Activated CD4-positive, alpha-beta T cell treated with anti-CD3 and anti-CD28 coated beads for 36 hours (primary cell): ENCODE results near the gene STRN4. TPM values are rescaled to one million over a fixed set of nuclear protein-coding genes. Genes with fewer than 3 reads are reported as not detected.
A peak's percentile ranks its signal among the peaks of the same experiment; 100 is the strongest.

Source experiments
- ATAC-seq: fragments of 200-7000 bp; cut with Tn5 transposase; one replicate; pipeline ENCODE4 v1.10.0; 2021; ENCODE audit warnings: mild to moderate bottlenecking, moderate library complexity
- CTCF ChIA-PET: fragments of 350-600 bp; sonication (Branson Sonifier 250); formaldehyde crosslinking; loops from one replicate; lab custom pipeline; 2021; ENCODE audit warnings: antibody characterized with exemption; lab: Charles Lee
- POLR2A ChIA-PET: fragments of 350-600 bp; sonication (Branson Sonifier 250); formaldehyde crosslinking; loops from one replicate; lab custom pipeline; 2021; ENCODE audit warnings: antibody characterized with exemption, inconsistent platforms; lab: Charles Lee
- DNase-seq: peaks from one replicate; pipeline ENCODE4 v3.0.0-alpha.2; 2020
- H3K27ac Mint-ChIP-seq: one replicate; pipeline ENCODE4 v1.8.0; 2021; ENCODE audit warnings: mixed read lengths
- H3K27me3 Mint-ChIP-seq: one replicate; pipeline ENCODE4 v1.8.0; 2021; ENCODE audit warnings: mixed read lengths
- H3K36me3 Mint-ChIP-seq: one replicate; pipeline ENCODE4 v1.8.0; 2021; ENCODE audit warnings: low read depth, mixed read lengths
- H3K4me1 Mint-ChIP-seq: one replicate; pipeline ENCODE4 v1.8.0; 2021; ENCODE audit warnings: mixed read lengths
- H3K4me3 Mint-ChIP-seq: one replicate; pipeline ENCODE4 v1.8.0; 2021; ENCODE audit warnings: mild to moderate bottlenecking, moderate library complexity, mixed read lengths
- H3K9me3 Mint-ChIP-seq: one replicate; pipeline ENCODE4 v1.8.0; 2021; ENCODE audit warnings: low read depth, mixed read lengths
- intact Hi-C, 2 experiments: fragments of 100-400 bp; cut with DNase I in 1 of 2; cut with micrococcal nuclease in 1 of 2; formaldehyde crosslinking; loops; one replicate each; pipeline versions ENCODE4 v1.14.2 to v1.15.1; 2022 to 2024; cut with DNase I, micrococcal nuclease
- total RNA-seq, 2 experiments: library from RNA; stranded (reverse); gene quantifications; one replicate each; pipeline ENCODE4 v1.2.3, GENCODE V29; 2021

Gene STRN4
- total RNA-seq, 2 experiments from 2014 or later: 56.4 to 56.8 TPM

- Mint-ChIP-seq H3K4me3 (no peak overlapping the region), H3K4me1 (peaks cover 18% of the 10 kb centered on the region), H3K27me3 (no peaks in the 10 kb centered on the region), H3K9me3 (no peaks in the 10 kb centered on the region), H3K36me3 (peaks cover 33% of the 10 kb centered on the region), H3K27ac (no peak overlapping the region)
- CTCF ChIA-PET: interaction anchor here (0.7 to 1.2 kb wide), 3 partner anchors 16 to 69 kb away, joined by 3 to 4 read pairs (median 3); no protein-coding TSS in a partner anchor
- peak; percentile 42 for DNase-seq
- POLR2A ChIA-PET: interaction anchor here (0.5 kb wide), 1 partner anchor 147 kb away, joined by 3 read pairs; no protein-coding TSS in a partner anchor
- ATAC-seq: no peak
- intact Hi-C loops: loop anchor here (5.0 to 10.0 kb wide), 2 partner anchors 37 to 634 kb away; partner anchors contain the start of genes DHX34 (in 1 of the 2), FKRP (in 1 of the 2) and STRN4 (in 1 of the 2)
Measured at GRCh38 chr19:46710687-46711086, 35.6 kb downstream of the STRN4 start.

GRCh38 chr19:46704379-46705076 is 41.7 kb downstream of the STRN4 start:
- intact Hi-C loops: loop anchor here (1.0 kb wide), 2 partner anchors 24 to 44 kb away; no protein-coding TSS in a partner anchor
- Mint-ChIP-seq H3K27ac (peak overlapping the region; percentile 67), H3K4me1 (peaks cover 6% of the 10 kb centered on the region), H3K27me3 (no peaks in the 10 kb centered on the region), H3K4me3 (no peak overlapping the region), H3K36me3 (peaks cover 42% of the 10 kb centered on the region), H3K9me3 (no peaks in the 10 kb centered on the region)
- peak; percentile 93 for DNase-seq
- ChIA-PET CTCF (interaction anchor here (0.6 to 5.8 kb wide), 23 partner anchors 8 to 1296 kb away, joined by 3 to 62 read pairs (median 4); partner anchors contain the start of gene MYPOP), POLR2A (no interaction called here)
- peak; percentile 90 for ATAC-seq

- intact Hi-C loops: no loop called here
- no peaks in the 10 kb centered on the region for H3K9me3 Mint-ChIP-seq
- no peak overlapping the region for H3K4me3 Mint-ChIP-seq
- no peaks in the 10 kb centered on the region for H3K27me3 Mint-ChIP-seq
- ChIA-PET POLR2A (no interaction called here), CTCF (no interaction called here)
- no peak overlapping the region for H3K27ac Mint-ChIP-seq
- no peak for DNase-seq
- H3K4me1 Mint-ChIP-seq: peaks cover 6% of the 10 kb centered on the region
- no peak for ATAC-seq
- H3K36me3 Mint-ChIP-seq: peaks cover 48% of the 10 kb centered on the region
Measured at GRCh38 chr19:46700704-46701103, 45.5 kb downstream of the STRN4 start.

- no peaks in the 10 kb centered on the region for H3K4me1 Mint-ChIP-seq
- ChIA-PET POLR2A (no interaction called here), CTCF (interaction anchor here (0.6 to 1.4 kb wide), 2 partner anchors 30 to 68 kb away, joined by 3 to 4 read pairs; no protein-coding TSS in a partner anchor)
- no peaks in the 10 kb centered on the region for H3K27me3 Mint-ChIP-seq
- H3K9me3 Mint-ChIP-seq: no peaks in the 10 kb centered on the region
- no peak for DNase-seq
- no peak overlapping the region for H3K4me3 Mint-ChIP-seq
- ATAC-seq: no peak
- H3K27ac Mint-ChIP-seq: no peak overlapping the region
- peaks cover 51% of the 10 kb centered on the region for H3K36me3 Mint-ChIP-seq
- intact Hi-C loops: no loop called here
Measured at GRCh38 chr19:46698395-46699321, 47.6 kb downstream of the STRN4 start.

GRCh38 chr19:46697204-46697960 is 48.9 kb downstream of the STRN4 start:
- no peak overlapping the region for H3K4me3 Mint-ChIP-seq
- H3K27me3 Mint-ChIP-seq: no peaks in the 10 kb centered on the region
- ChIA-PET POLR2A (interaction anchor here (0.8 kb wide), 1 partner anchor 17 kb away, joined by 4 read pairs; no protein-coding TSS in a partner anchor), CTCF (interaction anchor here (0.6 to 2.0 kb wide), 4 partner anchors 8 to 186 kb away, joined by 3 to 7 read pairs (median 5); no protein-coding TSS in a partner anchor)
- H3K36me3 Mint-ChIP-seq: peaks cover 59% of the 10 kb centered on the region
- peak; percentile 46 for DNase-seq
- intact Hi-C loops: no loop called here
- H3K27ac Mint-ChIP-seq: no peak overlapping the region
- H3K4me1 Mint-ChIP-seq: no peaks in the 10 kb centered on the region
- ATAC-seq: peak; percentile 57
- H3K9me3 Mint-ChIP-seq: no peaks in the 10 kb centered on the region

GRCh38 chr19:46696866-46697203 is 49.4 kb downstream of the STRN4 start:
- ChIA-PET CTCF (interaction anchor here (0.6 to 2.0 kb wide), 5 partner anchors 9 to 185 kb away, joined by 3 to 7 read pairs (median 4); no protein-coding TSS in a partner anchor), POLR2A (interaction anchor here (0.8 kb wide), 1 partner anchor 17 kb away, joined by 4 read pairs; no protein-coding TSS in a partner anchor)
- intact Hi-C loops: no loop called here
- ATAC-seq (no peak), DNase-seq (no peak)
- Mint-ChIP-seq H3K27me3 (no peaks in the 10 kb centered on the region), H3K4me3 (no peak overlapping the region), H3K27ac (no peak overlapping the region), H3K4me1 (no peaks in the 10 kb centered on the region), H3K36me3 (peaks cover 62% of the 10 kb centered on the region), H3K9me3 (no peaks in the 10 kb centered on the region)

- intact Hi-C loops: no loop called here
- no peak overlapping the region for H3K4me3 Mint-ChIP-seq
- H3K4me1 Mint-ChIP-seq: no peaks in the 10 kb centered on the region
- no peak for ATAC-seq
- peaks cover 64% of the 10 kb centered on the region for H3K36me3 Mint-ChIP-seq
- POLR2A ChIA-PET: no interaction called here
- CTCF ChIA-PET: interaction anchor here (0.7 to 2.0 kb wide), 4 partner anchors 8 to 31 kb away, joined by 4 to 6 read pairs (median 4); no protein-coding TSS in a partner anchor
- H3K27ac Mint-ChIP-seq: no peak overlapping the region
- no peaks in the 10 kb centered on the region for H3K9me3 Mint-ChIP-seq
- no peak for DNase-seq
- no peaks in the 10 kb centered on the region for H3K27me3 Mint-ChIP-seq
Measured at GRCh38 chr19:46696052-46696451, 50.2 kb downstream of the STRN4 start.

- Mint-ChIP-seq H3K9me3 (no peaks in the 10 kb centered on the region), H3K27me3 (no peaks in the 10 kb centered on the region), H3K4me1 (no peaks in the 10 kb centered on the region), H3K4me3 (no peak overlapping the region), H3K36me3 (peaks cover 69% of the 10 kb centered on the region), H3K27ac (peak overlapping the region; percentile 47)
- intact Hi-C loops: loop anchor here in 1 of 2 experiments (5.0 kb wide), 1 partner anchor 34 kb away; no protein-coding TSS in a partner anchor
- ATAC-seq: no peak
- DNase-seq: no peak
- CTCF ChIA-PET: interaction anchor here (2.1 kb wide), 1 partner anchor 11 kb away, joined by 8 read pairs; no protein-coding TSS in a partner anchor
- POLR2A ChIA-PET: no interaction called here
Measured at GRCh38 chr19:46693760-46694159, 52.5 kb downstream of the STRN4 start.

- intact Hi-C loops: loop anchor here in 1 of 2 experiments (5.0 kb wide), 1 partner anchor 34 kb away; no protein-coding TSS in a partner anchor
- Mint-ChIP-seq H3K27me3 (no peaks in the 10 kb centered on the region), H3K9me3 (no peaks in the 10 kb centered on the region), H3K4me1 (no peaks in the 10 kb centered on the region), H3K27ac (peak overlapping the region; percentile 47), H3K4me3 (no peak overlapping the region), H3K36me3 (peaks cover 70% of the 10 kb centered on the region)
- ChIA-PET CTCF (interaction anchor here (0.6 to 2.1 kb wide), 4 partner anchors 10 to 113 kb away, joined by 3 to 8 read pairs (median 4); no protein-coding TSS in a partner anchor), POLR2A (no interaction called here)
- no peak for ATAC-seq
- no peak for DNase-seq
Measured at GRCh38 chr19:46692918-46693722, 53.1 kb downstream of the STRN4 start.

- peaks cover 68% of the 10 kb centered on the region for H3K36me3 Mint-ChIP-seq
- no peaks in the 10 kb centered on the region for H3K4me1 Mint-ChIP-seq
- no peak for ATAC-seq
- H3K9me3 Mint-ChIP-seq: no peaks in the 10 kb centered on the region
- DNase-seq: no peak
- ChIA-PET POLR2A (no interaction called here), CTCF (no interaction called here)
- peak overlapping the region; percentile 25 for H3K27ac Mint-ChIP-seq
- no peaks in the 10 kb centered on the region for H3K27me3 Mint-ChIP-seq
- intact Hi-C loops: loop anchor here in 1 of 2 experiments (5.0 kb wide), 1 partner anchor 35 kb away; no protein-coding TSS in a partner anchor
- H3K4me3 Mint-ChIP-seq: no peak overlapping the region
Measured at GRCh38 chr19:46691948-46692347, 54.3 kb downstream of the STRN4 start.
